Activated T-helper 2 cell treated with anti-CD3 and anti-CD28 coated beads, Interferon-gamma antibody, Interleukin-2, Interleukin-4, amounts not matched to agents 10 μg/mL and 5 μg/mL and 100 μg/mL, durations not matched to agents 14 hours and 24 hours and 36 hours (primary cell): ENCODE data around the gene AP1AR. TPM values are rescaled to one million over a fixed set of nuclear protein-coding genes. Genes with fewer than 3 reads are reported as not detected.

Source experiments
- DNase-seq: peaks from one replicate; pipeline ENCODE4 v3.0.0; 2021; ENCODE audit warnings: low spot score
- H3K27ac Mint-ChIP-seq: one replicate; pipeline ENCODE4 v1.8.0; 2021; ENCODE audit warnings: mixed read lengths
- H3K27me3 Mint-ChIP-seq: one replicate; pipeline ENCODE4 v1.8.0; 2021; ENCODE audit warnings: low read depth, mixed read lengths
- H3K36me3 Mint-ChIP-seq: one replicate; pipeline ENCODE4 v1.8.0; 2021; ENCODE audit warnings: low read depth, mixed read lengths
- H3K4me1 Mint-ChIP-seq: one replicate; pipeline ENCODE4 v1.8.0; 2021; ENCODE audit warnings: low read depth, mixed read lengths
- H3K4me3 Mint-ChIP-seq: one replicate; pipeline ENCODE4 v1.8.0; 2021; ENCODE audit warnings: low read depth, mild to moderate bottlenecking, moderate library complexity, mixed read lengths
- H3K9me3 Mint-ChIP-seq: one replicate; pipeline ENCODE4 v1.8.0; 2021; ENCODE audit warnings: mixed read lengths
- intact Hi-C: fragments of 100-400 bp; cut with micrococcal nuclease; formaldehyde crosslinking; loops from one replicate; pipeline ENCODE4 v1.15.1; 2023
- total RNA-seq: library from RNA; stranded (reverse); gene quantifications from 2 replicates; pipeline ENCODE4 v1.2.3, GENCODE V29; 2022

The AP1AR gene
- total RNA-seq, 1 donor from 2014 or later, result 21.7 TPM

DNA sequence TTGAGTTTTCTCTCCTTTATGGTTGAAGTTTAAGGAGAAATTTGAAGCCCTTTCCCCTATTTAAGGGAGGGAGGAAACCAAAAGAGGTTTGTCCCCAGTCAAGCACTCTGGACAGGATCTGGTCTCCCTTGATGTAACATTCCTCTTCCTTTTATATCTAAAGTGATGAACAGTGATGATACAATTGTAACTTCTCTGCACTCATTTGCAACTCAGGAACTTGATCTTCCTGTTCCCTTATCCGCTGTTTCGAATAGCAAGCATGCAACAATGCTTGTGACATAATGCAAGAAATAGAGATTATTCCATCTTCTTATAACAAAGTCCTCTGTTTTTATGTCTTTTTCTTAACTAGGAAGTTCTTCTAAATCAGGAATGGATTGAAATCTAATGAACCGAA lies 83.9 kb downstream of the AP1AR start:
- H3K4me1 Mint-ChIP-seq, result peaks cover 11% of the 10 kb centered on the region
- no peaks in the 10 kb centered on the region for H3K36me3 Mint-ChIP-seq
- intact Hi-C loops, result no loop called here
- no peaks in the 10 kb centered on the region for H3K27me3 Mint-ChIP-seq
- no peak for DNase-seq
- no peak overlapping the region for H3K4me3 Mint-ChIP-seq
- no peak overlapping the region for H3K27ac Mint-ChIP-seq
- no peaks in the 10 kb centered on the region for H3K9me3 Mint-ChIP-seq

DNA sequence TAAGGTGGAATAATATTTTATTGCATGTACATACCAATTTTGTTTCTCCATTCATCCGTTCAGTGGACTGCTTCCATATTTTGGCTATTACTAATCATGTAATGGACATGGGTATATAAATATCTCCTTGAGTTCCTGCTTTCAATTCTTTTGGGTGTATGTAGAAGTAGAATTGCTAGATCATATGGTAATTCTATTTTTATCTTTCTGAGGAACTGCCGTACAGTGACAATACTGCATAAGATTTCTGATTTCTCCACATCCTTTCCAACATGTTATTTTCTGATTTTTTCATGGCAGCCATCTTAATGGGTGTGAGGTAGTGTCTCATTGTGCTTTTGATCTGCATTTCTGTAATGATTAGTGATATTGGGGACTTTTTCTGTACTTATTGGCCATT lies 84.8 kb downstream of the AP1AR start:
- H3K27me3 Mint-ChIP-seq, result no peaks in the 10 kb centered on the region
- H3K4me1 Mint-ChIP-seq, result peaks cover 14% of the 10 kb centered on the region
- H3K27ac Mint-ChIP-seq, result no peak overlapping the region
- H3K4me3 Mint-ChIP-seq, result no peak overlapping the region
- no peak for DNase-seq
- no peaks in the 10 kb centered on the region for H3K9me3 Mint-ChIP-seq
- intact Hi-C loops, result no loop called here
- no peaks in the 10 kb centered on the region for H3K36me3 Mint-ChIP-seq

DNA sequence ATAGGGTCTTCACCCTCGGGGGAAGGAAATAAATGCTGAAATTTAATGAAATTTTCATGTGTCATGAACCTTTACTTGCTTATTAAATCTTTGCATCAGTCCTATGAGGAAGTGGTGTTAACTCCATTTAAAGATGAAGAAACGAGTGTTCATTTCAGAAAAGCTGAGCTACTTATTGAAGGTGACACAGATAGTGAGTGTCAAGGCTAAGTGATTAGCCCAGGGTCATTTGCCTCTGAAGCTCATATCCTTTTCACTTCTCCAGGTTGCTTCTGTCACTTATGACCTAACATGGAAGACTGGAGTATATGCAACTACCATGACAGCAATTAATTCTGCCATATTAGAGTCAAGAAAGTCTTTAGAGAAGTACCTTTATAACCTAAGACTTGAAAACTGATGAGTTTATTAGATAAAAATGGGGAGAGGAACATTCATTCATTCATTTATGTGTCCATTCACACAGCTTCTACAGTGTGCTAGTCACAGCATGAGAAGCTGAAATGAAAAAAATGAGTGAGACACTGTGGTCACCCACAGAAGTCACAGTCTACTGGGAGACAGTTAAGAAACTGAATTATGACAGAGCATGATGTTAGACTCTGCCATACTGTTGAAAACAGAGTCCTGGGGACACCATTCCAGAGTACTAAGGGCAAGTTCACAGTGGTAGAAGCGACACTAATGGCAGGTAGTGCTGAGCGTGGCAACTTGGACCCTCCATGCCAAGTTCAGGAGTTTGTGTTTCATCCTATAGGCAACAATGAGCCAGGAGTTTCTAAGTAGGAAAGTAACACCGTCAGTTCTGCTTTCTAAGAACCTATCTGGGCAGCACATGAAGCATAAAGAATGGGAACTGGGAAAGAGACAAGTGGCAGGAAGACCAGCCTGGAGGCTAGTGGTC lies 86.9 kb downstream of the AP1AR start:
- DNase-seq, result no peak
- Mint-ChIP-seq H3K27me3 (no peaks in the 10 kb centered on the region), H3K9me3 (no peaks in the 10 kb centered on the region), H3K4me1 (peaks cover 18% of the 10 kb centered on the region), H3K4me3 (no peak overlapping the region), H3K27ac (no peak overlapping the region), H3K36me3 (no peaks in the 10 kb centered on the region)
- intact Hi-C loops, result loop anchor here (2.0 kb wide), 1 partner anchor 32 kb away; no protein-coding TSS in a partner anchor

Other genes starting within 250 kb of the AP1AR start
- 5.5 and 5.6 TPM in 2 replicates for gene FAM241A, start 86.3 kb upstream of the AP1AR start, total RNA-seq
- gene TIFA, start 54.1 kb downstream of the AP1AR start, total RNA-seq, result 10.1 and 10.4 TPM in 2 replicates
- gene ALPK1, start 65.6 kb downstream of the AP1AR start, total RNA-seq, result 2.9 and 3.8 TPM in 2 replicates